AG09319 (cell line): ENCODE measurements around the gene SMTN.

Experiments
- DNase-seq: peaks from one replicate; pipeline ENCODE4 v3.0.0-alpha.2; 2010; ENCODE audit warnings: low read depth; ENCODE audit errors: extremely low read depth
- CTCF ChIP-seq: IDR thresholded peaks from 2 replicates; pipeline ENCODE4 v1.5.1; 2011; ENCODE audit warnings: low read depth, mild to moderate bottlenecking, inconsistent platforms, low read length, moderate library complexity

The SMTN gene

GRCh38 chr22:31118046-31118820 lies 37.1 kb downstream of the SMTN start:
- no peak for TF ChIP-seq CTCF
- no peak for DNase-seq

GRCh38 chr22:31119026-31119717 lies 38.1 kb downstream of the SMTN start:
- DNase-seq, result no peak
- no peak for TF ChIP-seq CTCF

- no peak for TF ChIP-seq CTCF
- DNase-seq, result no peak
Measured at GRCh38 chr22:31120230-31120629, 39.1 kb downstream of the SMTN start.

- no peak for DNase-seq
- no peak for TF ChIP-seq CTCF
Measured at GRCh38 chr22:31120642-31121041, 39.5 kb downstream of the SMTN start.

- DNase-seq, result no peak
- TF ChIP-seq CTCF, result no peak
Measured at GRCh38 chr22:31121403-31121802, 40.3 kb downstream of the SMTN start.

GRCh38 chr22:31122196-31122531 lies 41.0 kb downstream of the SMTN start:
- TF ChIP-seq CTCF, result no peak
- DNase-seq, result no peak

GRCh38 chr22:31122532-31123291 lies 41.6 kb downstream of the SMTN start, which contains the start of gene INPP5J:
Gene INPP5J (plus strand): TSS chr22:31122966. CDS start chr22:31123015, 49 bp downstream.
- DNase-seq, result no peak
- no peak for TF ChIP-seq CTCF
